Neural progenitor cell (in vitro differentiated cells): ENCODE data around the gene ADAMTS18.

ENCODE experiments used
- EZH2 ChIP-seq: fragments of 200-600 bp; sonication (generic); IDR thresholded peaks from 2 replicates; pipeline ENCODE4 v1.6.1; 2017; ENCODE audit warnings: antibody characterized with exemption, mild to moderate bottlenecking, moderate library complexity
- EZH2phosphoT487 ChIP-seq: fragments of 200-600 bp; sonication (generic); IDR thresholded peaks from 2 replicates; pipeline ENCODE4 v1.6.1; 2017; ENCODE audit warnings: antibody characterized with exemption
- TF ChIP-seq, protein P1 (sequence below): fragments of 200-600 bp; sonication (generic); IDR thresholded peaks from 2 replicates; pipeline ENCODE4 v1.5.1; 2017; ENCODE audit warnings: antibody characterized with exemption, mild to moderate bottlenecking

GRCh38 chr16:77416939-77417480 is 17.8 kb downstream of the ADAMTS18 start:
- TF ChIP-seq, protein P1, sequence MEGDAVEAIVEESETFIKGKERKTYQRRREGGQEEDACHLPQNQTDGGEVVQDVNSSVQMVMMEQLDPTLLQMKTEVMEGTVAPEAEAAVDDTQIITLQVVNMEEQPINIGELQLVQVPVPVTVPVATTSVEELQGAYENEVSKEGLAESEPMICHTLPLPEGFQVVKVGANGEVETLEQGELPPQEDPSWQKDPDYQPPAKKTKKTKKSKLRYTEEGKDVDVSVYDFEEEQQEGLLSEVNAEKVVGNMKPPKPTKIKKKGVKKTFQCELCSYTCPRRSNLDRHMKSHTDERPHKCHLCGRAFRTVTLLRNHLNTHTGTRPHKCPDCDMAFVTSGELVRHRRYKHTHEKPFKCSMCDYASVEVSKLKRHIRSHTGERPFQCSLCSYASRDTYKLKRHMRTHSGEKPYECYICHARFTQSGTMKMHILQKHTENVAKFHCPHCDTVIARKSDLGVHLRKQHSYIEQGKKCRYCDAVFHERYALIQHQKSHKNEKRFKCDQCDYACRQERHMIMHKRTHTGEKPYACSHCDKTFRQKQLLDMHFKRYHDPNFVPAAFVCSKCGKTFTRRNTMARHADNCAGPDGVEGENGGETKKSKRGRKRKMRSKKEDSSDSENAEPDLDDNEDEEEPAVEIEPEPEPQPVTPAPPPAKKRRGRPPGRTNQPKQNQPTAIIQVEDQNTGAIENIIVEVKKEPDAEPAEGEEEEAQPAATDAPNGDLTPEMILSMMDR: no peak
- TF ChIP-seq EZH2 (no peak), EZH2phosphoT487 (no peak)
